Measurements from ENCODE around the gene TSPAN3. TPM values are rescaled to one million over a fixed set of nuclear protein-coding genes. Genes with fewer than 3 reads are reported as not detected.

The TSPAN3 gene
- total RNA-seq, 1 experiment from 2014 or later: 84.9 TPM

- TF ChIP-seq ZNF281 (CRISPR knock-in tag; IDR thresholded peaks at IDR 0.05) (no peak), HMGA2 (CRISPR knock-in tag; IDR thresholded peaks at IDR 0.05) (no peak), FOXK1 (CRISPR knock-in tag; IDR thresholded peaks at IDR 0.05) (no peak), E2F5 (CRISPR knock-in tag; IDR thresholded peaks at IDR 0.05) (no peak), ZNF396 (CRISPR knock-in tag; IDR thresholded peaks at IDR 0.05; ENCODE audit: borderline replicate concordance) (no peak), SMAD4 (CRISPR knock-in tag; IDR thresholded peaks at IDR 0.05) (no peak)
Measured at GRCh38 chr15:77019521-77020331, 51.2 kb downstream of the TSPAN3 start (continued).

- ATAC-seq: no peak
- no peak overlapping the region for H3K27ac Mint-ChIP-seq
- ChIA-PET CTCF (interaction anchor here (1.4 to 1.6 kb wide), 3 partner anchors 14 to 46 kb away, joined by 3 to 7 read pairs (median 4); no protein-coding TSS in a partner anchor), POLR2A (no interaction called here)
- H3K36me3 Mint-ChIP-seq: no peaks in the 10 kb centered on the region
- no peaks in the 10 kb centered on the region for H3K4me1 Mint-ChIP-seq
- no peaks in the 10 kb centered on the region for H3K9me3 Mint-ChIP-seq
- no peak for DNase-seq (ENCODE audit: low spot score)
- no peak for TF ChIP-seq ZNF532 (CRISPR knock-in tag; IDR thresholded peaks at IDR 0.05; ENCODE audit: borderline replicate concordance)
- no peak for TF ChIP-seq GRHL2 (CRISPR knock-in tag; IDR thresholded peaks at IDR 0.05; ENCODE audit: insufficient replicate concordance, severe bottlenecking)
- H3K27me3 Mint-ChIP-seq (ENCODE audit: low read depth): no peaks in the 10 kb centered on the region; the same call in 1 of the 2 replicates
- H3K4me3 Mint-ChIP-seq: no peak overlapping the region
Measured at GRCh38 chr15:77018796-77019505, 52.0 kb downstream of the TSPAN3 start.

- ChIA-PET CTCF (interaction anchor here (1.4 to 3.2 kb wide), 3 partner anchors 15 to 525 kb away, joined by 3 to 16 read pairs (median 7); no protein-coding TSS in a partner anchor), POLR2A (no interaction called here)
- no peak overlapping the region for H3K4me3 Mint-ChIP-seq
- DNase-seq (ENCODE audit: low spot score) (no peak), ATAC-seq (no peak)
- no peaks in the 10 kb centered on the region for H3K36me3 Mint-ChIP-seq
- no peaks in the 10 kb centered on the region for H3K4me1 Mint-ChIP-seq
- no peak overlapping the region; the same call in 1 of the 2 replicates for H3K27ac Mint-ChIP-seq
- H3K27me3 Mint-ChIP-seq (ENCODE audit: low read depth): no peaks in the 10 kb centered on the region
- no peaks in the 10 kb centered on the region for H3K9me3 Mint-ChIP-seq
- TF ChIP-seq USF2 (CRISPR knock-in tag; IDR thresholded peaks at IDR 0.05) (no peak), IRF2 (CRISPR knock-in tag; IDR thresholded peaks at IDR 0.05; ENCODE audit: borderline replicate concordance, low read depth) (no peak), ZNF232 (CRISPR knock-in tag; IDR thresholded peaks at IDR 0.05) (no peak), SP1 (CRISPR knock-in tag; conservative IDR thresholded peaks at IDR 0.05) (no peak), PRDM15 (CRISPR knock-in tag; IDR thresholded peaks at IDR 0.05) (no peak), MLX (CRISPR knock-in tag; IDR thresholded peaks at IDR 0.05) (no peak), GTF2I (CRISPR knock-in tag; conservative IDR thresholded peaks at IDR 0.05) (no peak)
Measured at GRCh38 chr15:77017761-77018720, 52.9 kb downstream of the TSPAN3 start.

Measured in WTC11 (cell line).